ENCODE measurements around the gene CRAT. TPM values are rescaled to one million over a fixed set of nuclear protein-coding genes. Genes with fewer than 3 reads are reported as not detected.

CRAT gene
- total and polyA plus RNA-seq, 2 of the 4 experiments (the other 2 are of a cell fraction): 18.8 to 41.6 TPM

- no peak for TF ChIP-seq ELK1 (IDR thresholded peaks at IDR 0.05; ENCODE audit: borderline replicate concordance, low read depth, low read length)
Measured at GRCh38 chr9:129058965-129059795, 51.4 kb downstream of the CRAT start (continued).

- DNase-seq (peak; percentile 46), ATAC-seq (ENCODE audit: low read depth) (peak; percentile 79)
- no peak overlapping the region for H3K27ac ChIP-seq (ENCODE audit: insufficient read depth, low read length)
- no peak overlapping the region for H3K4me3 ChIP-seq (ENCODE audit: insufficient read depth, low read depth, low read length)
- H3K79me1 ChIP-seq (ENCODE audit: low read depth in 1 of 2, low read length in 2 of 2): peaks cover 0 to 8% of the 10 kb centered on the region in 2 experiments; a peak in 1 of 4 replicates
- WGBS, 2 experiments (ENCODE audit: extremely low coverage in 2 of 2, insufficient read length in 1 of 2): 95% methylated on average over 2 of the region's 5 CpGs; no CpG with 5 or more reads in 1 of the 2 experiments
- H3K27me3 ChIP-seq (ENCODE audit: control insufficient read depth, insufficient read depth, low read length): no peaks in the 10 kb centered on the region
- no peaks in the 10 kb centered on the region for H3K9me3 ChIP-seq (ENCODE audit: control insufficient read depth, insufficient read depth, low read length)
- H3K4me1 ChIP-seq (ENCODE audit: control insufficient read depth, insufficient read depth, low read length): no peaks in the 10 kb centered on the region
- H4K5ac ChIP-seq (ENCODE audit: low read depth, low read length): no peak overlapping the region
- in situ Hi-C loops (cut with MboI; ENCODE audit: low sequenced_read_pairs): no loop called here
- H3K23ac ChIP-seq (ENCODE audit: low read depth, low read length): no peak overlapping the region
- dilution Hi-C loops (cut with HindIII; ENCODE audit: low sequenced_read_pairs, unreplicated experiment): no loop called here
- intact Hi-C loops (cut with micrococcal nuclease): no loop called here
- no peak overlapping the region for H2AK5ac ChIP-seq (ENCODE audit: low read depth, low read length)
- H3K56ac ChIP-seq (ENCODE audit: extremely low read depth, insufficient read depth, low read length): no peak overlapping the region
- H4K8ac ChIP-seq (ENCODE audit: low read depth in 2 of 2, low read length in 2 of 2): no peak overlapping the region
- H3K18ac ChIP-seq (ENCODE audit: low read depth, low read length): no peak overlapping the region
- H2BK120ac ChIP-seq (ENCODE audit: low read depth, low read length): no peak overlapping the region
- H3K36me3 ChIP-seq (ENCODE audit: control insufficient read depth, insufficient read depth, low read length): peaks cover 21% of the 10 kb centered on the region
- no peak overlapping the region for H2BK15ac ChIP-seq (ENCODE audit: low read depth, low read length)
- H3K14ac ChIP-seq (replicated peaks; ENCODE audit: low read depth, low read length): no peak overlapping the region
- H2AFZ ChIP-seq (replicated peaks; ENCODE audit: low read length, poor library complexity): no peak overlapping the region
- no peak overlapping the region for H2BK5ac ChIP-seq (ENCODE audit: low read depth, low read length, poor library complexity, severe bottlenecking)
- H2AK9ac ChIP-seq (replicated peaks; ENCODE audit: low read depth, low read length, poor library complexity): no peak overlapping the region
- no peak overlapping the region for H3K4ac ChIP-seq (ENCODE audit: low read depth, low read length)
- H4K91ac ChIP-seq (ENCODE audit: insufficient read depth, low read depth, low read length): no peak overlapping the region
- H3K9me1 ChIP-seq (ENCODE audit: insufficient read depth, low read length): peaks cover 4% of the 10 kb centered on the region; the same call in 1 of the 2 replicates
- ChIA-PET POLR2A (ENCODE audit: unreplicated experiment) (interaction anchor here (0.7 kb wide), 1 partner anchor 562 kb away, joined by 4 read pairs; no protein-coding TSS in a partner anchor), CTCF (no interaction called here)
- no peak overlapping the region for H3K4me2 ChIP-seq (ENCODE audit: low read depth, low read length)
- no peaks in the 10 kb centered on the region for H4K20me1 ChIP-seq (ENCODE audit: insufficient read depth, low read length)
- no peak overlapping the region for H2BK20ac ChIP-seq (ENCODE audit: low read depth, low read length)
- BruUV-seq (replicated peaks): no TSS peak
- no peak overlapping the region for H3K9ac ChIP-seq (ENCODE audit: low read depth, low read length)
- TF ChIP-seq CEBPB (IDR thresholded peaks at IDR 0.05; ENCODE audit: low read depth, low read length) (no peak), RFX5 (IDR thresholded peaks at IDR 0.05; ENCODE audit: low read depth, low read length) (no peak), MXI1 (IDR thresholded peaks at IDR 0.05; ENCODE audit: borderline replicate concordance, low read depth, low read length) (no peak), RCOR1 (IDR thresholded peaks at IDR 0.05; ENCODE audit: insufficient replicate concordance, low read length) (no peak), CHD1 (IDR thresholded peaks at IDR 0.05; ENCODE audit: low read depth, low read length) (no peak), FOS (IDR thresholded peaks at IDR 0.05; ENCODE audit: low read depth, low read length) (no peak), ELK1 (IDR thresholded peaks at IDR 0.05; ENCODE audit: borderline replicate concordance, low read depth, low read length) (no peak), CTCF (conservative IDR thresholded peaks at IDR 0.05; ENCODE audit: low read depth, low read length) (no peak)
Measured at GRCh38 chr9:129054163-129054851, 56.3 kb downstream of the CRAT start.

Measured in IMR-90 (cell line).